Testis (tissue), 5 donors: Measurements from ENCODE around the gene FAM24A. TPM values are rescaled to one million over a fixed set of nuclear protein-coding genes. Genes with fewer than 3 reads are reported as not detected.

Source experiments
- DNase-seq: peaks from one replicate; pipeline ENCODE4 v3.0.0-alpha.2; 2019
- H3K27ac ChIP-seq, 2 donors: fragments of 200-600 bp; sonication (generic); one replicate each; pipeline ENCODE4 v1.5.1; 2019
- H3K27me3 ChIP-seq: fragments of 200-600 bp; sonication (generic); one replicate; pipeline ENCODE4 v1.5.1; 2019
- H3K36me3 ChIP-seq: fragments of 200-600 bp; sonication (generic); one replicate; pipeline ENCODE4 v1.5.1; 2017; ENCODE audit warnings: low read depth; ENCODE audit errors: missing control alignments
- H3K4me1 ChIP-seq: fragments of 200-600 bp; sonication (generic); one replicate; pipeline ENCODE4 v1.5.1; 2019
- H3K4me3 ChIP-seq, 2 donors: fragments of 200-600 bp; sonication (generic); one replicate each; pipeline ENCODE4 v1.5.1; 2017 to 2019
- H3K9me3 ChIP-seq: fragments of 200-600 bp; sonication (generic); one replicate; pipeline ENCODE4 v1.5.1; 2017
- POLR2A ChIP-seq: fragments of 450-650 bp; IDR thresholded peaks from one replicate; pipeline ENCODE4 v1.6.1; 2017; ENCODE audit warnings: antibody characterized with exemption, mild to moderate bottlenecking, moderate library complexity
- WGBS, 2 donors: methylation state at CpG; one replicate each; pipeline ENCODE4 v1.1.5; 2018; 5-methylcytosine and 5-hydroxymethylcytosine counted together
- intact Hi-C: fragments of 100-400 bp; cut with DNase I; formaldehyde crosslinking; loops from one replicate; pipeline ENCODE4 v1.15.1; 2023; ENCODE audit warnings: low total_unique reads
- long read RNA-seq, 2 donors: transcript quantifications; one replicate each; lab custom pipeline, GENCODE V29; 2026
- polyA plus RNA-seq: library from polyadenylated mRNA; stranded (reverse); fragments of 350-450 nt; fragmentation: Illumina TruSeq; extraction: RNeasy Lipid Tissue Mini Kit (QIAGEN cat#74804); gene quantifications from one replicate; pipeline ENCODE4 v1.2.3, GENCODE V29; 2014; ENCODE audit warnings: low read depth, low replicate concordance; ENCODE audit not compliant: insufficient read depth
- total RNA-seq, 2 donors: library from RNA; depleted of rRNA; stranded (reverse); fragments of >200 nt; gene quantifications; one replicate each; pipeline ENCODE4 v1.2.3, GENCODE V29; 2016
- TF ChIP-seq, protein P1 (sequence below), 3 experiments: fragments of 450-650 bp in 2 of 3; fragments of 200-600 bp in 1 of 3; sonication (generic) in 1 of 3; IDR thresholded peaks; one replicate each; pipeline ENCODE4 v1.5.1; 2016 to 2019; ENCODE audit warnings: antibody characterized with exemption in 3 of 3, mild to moderate bottlenecking in 2 of 3, moderate library complexity in 1 of 3

FAM24A gene, protein sequence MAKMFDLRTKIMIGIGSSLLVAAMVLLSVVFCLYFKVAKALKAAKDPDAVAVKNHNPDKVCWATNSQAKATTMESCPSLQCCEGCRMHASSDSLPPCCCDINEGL
- total RNA-seq (1 to 10 TPM; 6.1 to 7.6 TPM), polyA plus RNA-seq (27.2 TPM)
- long read RNA-seq, donor 1, result 0 reads
- long read RNA-seq, donor 2, result 0 reads

DNA sequence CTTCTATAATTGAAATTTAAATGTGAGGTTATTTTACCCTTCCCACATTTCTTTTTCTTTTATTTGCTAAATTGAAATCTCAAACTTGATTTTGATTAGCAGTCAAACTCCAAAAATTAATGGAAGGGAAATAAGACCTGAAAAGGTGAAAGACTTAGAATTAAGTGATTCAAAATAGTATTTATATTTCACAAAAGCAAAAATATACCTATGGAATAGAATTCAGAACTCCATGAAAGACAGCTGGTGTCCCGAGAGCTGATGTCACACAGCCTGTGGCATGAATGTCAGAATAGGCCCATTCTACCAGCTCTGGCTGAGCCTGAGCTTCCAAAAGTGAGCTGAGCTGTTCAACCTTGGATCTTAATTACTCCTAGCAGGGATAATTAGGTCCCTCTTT lies at the start of gene FAM24A:
TSS of gene FAM24A (plus strand) at position 301 of the 400 bp plus-strand sequence. CDS start 1,025 bp downstream, outside the sequence.
- intact Hi-C loops, result no loop called here
- no peaks in the 10 kb centered on the region for H3K9me3 ChIP-seq
- H3K27ac ChIP-seq, result no peak within 1 kb of the TSS
- H3K27me3 ChIP-seq, result no peaks in the 10 kb centered on the region
- H3K36me3 ChIP-seq, result no peaks in the 10 kb centered on the region
- H3K4me3 ChIP-seq, result no peak within 1 kb of the TSS
- no peaks in the 10 kb centered on the region for H3K4me1 ChIP-seq
- DNase-seq, result no peak
- WGBS, 2 donors, result 73 to 78% methylated on average over 1 of the region's 1 CpG
- TF ChIP-seq, protein P1, sequence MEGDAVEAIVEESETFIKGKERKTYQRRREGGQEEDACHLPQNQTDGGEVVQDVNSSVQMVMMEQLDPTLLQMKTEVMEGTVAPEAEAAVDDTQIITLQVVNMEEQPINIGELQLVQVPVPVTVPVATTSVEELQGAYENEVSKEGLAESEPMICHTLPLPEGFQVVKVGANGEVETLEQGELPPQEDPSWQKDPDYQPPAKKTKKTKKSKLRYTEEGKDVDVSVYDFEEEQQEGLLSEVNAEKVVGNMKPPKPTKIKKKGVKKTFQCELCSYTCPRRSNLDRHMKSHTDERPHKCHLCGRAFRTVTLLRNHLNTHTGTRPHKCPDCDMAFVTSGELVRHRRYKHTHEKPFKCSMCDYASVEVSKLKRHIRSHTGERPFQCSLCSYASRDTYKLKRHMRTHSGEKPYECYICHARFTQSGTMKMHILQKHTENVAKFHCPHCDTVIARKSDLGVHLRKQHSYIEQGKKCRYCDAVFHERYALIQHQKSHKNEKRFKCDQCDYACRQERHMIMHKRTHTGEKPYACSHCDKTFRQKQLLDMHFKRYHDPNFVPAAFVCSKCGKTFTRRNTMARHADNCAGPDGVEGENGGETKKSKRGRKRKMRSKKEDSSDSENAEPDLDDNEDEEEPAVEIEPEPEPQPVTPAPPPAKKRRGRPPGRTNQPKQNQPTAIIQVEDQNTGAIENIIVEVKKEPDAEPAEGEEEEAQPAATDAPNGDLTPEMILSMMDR (IDR thresholded peaks at IDR 0.05), result no peak
- no peak for TF ChIP-seq POLR2A

DNA sequence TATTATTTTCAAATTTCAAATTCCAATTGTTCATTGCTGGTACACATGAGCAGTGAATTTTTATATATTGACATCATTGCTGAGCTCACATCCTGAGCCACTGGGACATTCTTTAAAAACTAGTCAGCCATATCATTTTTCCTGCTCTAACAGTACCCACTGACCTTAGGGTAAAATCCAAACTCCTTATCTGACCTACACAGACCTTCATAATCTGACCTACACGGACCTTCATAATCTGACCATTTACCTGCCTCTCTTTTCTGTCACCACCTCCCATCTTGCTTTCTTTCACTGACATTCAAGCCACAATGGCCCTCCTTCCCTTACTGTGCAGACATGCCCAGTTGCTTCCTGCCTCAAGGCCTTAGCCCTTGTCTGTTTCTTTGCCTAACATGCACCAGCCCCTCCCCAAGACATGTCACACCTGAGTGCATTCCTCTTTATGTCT lies 48.7 kb upstream of the FAM24A start:
- no peaks in the 10 kb centered on the region for H3K36me3 ChIP-seq
- no peaks in the 10 kb centered on the region for H3K27me3 ChIP-seq
- H3K4me3 ChIP-seq, result no peak overlapping the region
- H3K27ac ChIP-seq, result no peak overlapping the region
- no peaks in the 10 kb centered on the region for H3K9me3 ChIP-seq
- intact Hi-C loops, result no loop called here
- H3K4me1 ChIP-seq, result peaks cover 2% of the 10 kb centered on the region
- WGBS, 2 donors, result 66 to 68% methylated on average over 1 of the region's 1 CpG
- no peak for TF ChIP-seq POLR2A
- TF ChIP-seq, protein P1 (IDR thresholded peaks at IDR 0.05), result no peak
- DNase-seq, result no peak

DNA sequence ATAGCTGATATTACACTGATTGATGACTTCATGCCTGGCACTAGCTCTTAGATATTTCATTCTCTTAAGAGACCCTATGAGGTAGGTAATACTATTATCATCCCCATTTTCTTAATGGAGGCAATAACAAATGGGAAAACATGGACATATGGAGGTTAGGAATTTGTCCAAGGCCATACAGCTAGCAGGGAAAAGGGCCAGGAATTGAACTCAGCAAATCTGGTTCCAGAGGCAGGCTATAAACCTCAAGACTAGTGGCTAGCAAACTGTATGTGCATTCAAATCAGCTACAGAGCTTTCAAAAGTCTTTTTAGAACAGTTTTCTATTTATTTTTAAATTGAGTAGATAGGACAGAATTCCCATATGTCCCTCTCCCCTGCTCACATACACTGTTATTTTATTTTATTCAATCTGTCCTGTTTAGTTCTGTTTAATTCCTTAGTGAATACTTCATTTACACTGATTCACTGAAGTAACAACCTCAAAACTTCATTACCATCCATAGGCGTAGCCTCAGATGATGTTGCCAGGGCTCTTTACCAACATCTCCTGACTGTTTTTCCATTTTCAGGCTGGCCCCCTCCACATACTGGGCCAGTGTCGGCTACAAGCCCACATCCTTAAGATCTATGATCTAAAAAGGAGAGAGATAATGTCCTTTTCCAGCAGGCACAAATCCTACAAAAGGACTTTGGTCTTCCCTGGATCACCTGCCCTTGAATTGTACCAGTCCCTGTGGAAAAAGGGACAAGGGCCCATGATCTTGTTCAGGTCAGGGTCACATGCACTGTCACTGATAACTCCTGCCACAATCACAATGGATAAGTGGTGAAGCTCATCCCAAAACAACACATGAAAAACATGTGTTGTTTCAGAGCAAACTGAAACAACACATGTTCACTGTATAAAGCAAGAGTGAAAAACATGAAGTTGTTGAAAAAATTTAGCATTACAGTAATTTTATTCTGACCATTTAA lies 46.9 kb upstream of the FAM24A start:
- Histone ChIP-seq H3K4me1 (peaks cover 2% of the 10 kb centered on the region), H3K4me3 (no peak overlapping the region), H3K9me3 (no peaks in the 10 kb centered on the region), H3K36me3 (no peaks in the 10 kb centered on the region), H3K27me3 (no peaks in the 10 kb centered on the region), H3K27ac (no peak overlapping the region)
- DNase-seq, result no peak
- intact Hi-C loops, result no loop called here
- no peak for TF ChIP-seq POLR2A
- TF ChIP-seq, protein P1 (IDR thresholded peaks at IDR 0.05), result no peak
- WGBS, 2 donors, result 82 to 84% methylated on average over 2 of the region's 2 CpGs

DNA sequence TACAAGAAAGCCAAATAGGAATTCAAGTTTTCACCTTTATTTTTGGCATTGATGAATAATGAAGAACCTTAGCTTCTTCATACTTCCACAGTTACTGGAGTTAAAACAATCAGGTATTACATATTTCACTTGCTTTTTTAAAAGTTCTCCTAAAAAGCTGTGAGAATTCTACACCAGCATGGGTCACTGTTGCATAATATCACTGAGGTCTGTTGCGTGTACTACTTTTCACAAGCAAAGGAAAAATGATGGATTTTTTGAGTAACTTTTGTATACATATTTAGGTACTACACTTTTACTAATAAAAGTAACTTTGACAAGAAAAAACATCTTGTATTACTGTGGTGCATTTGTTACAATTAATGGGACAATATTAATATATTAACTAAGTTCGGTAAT lies 46.2 kb upstream of the FAM24A start:
- 93 to 99% methylated on average over 2 of the region's 2 CpGs for WGBS, 2 donors
- TF ChIP-seq POLR2A, result no peak
- TF ChIP-seq, protein P1 (IDR thresholded peaks at IDR 0.05), result no peak
- no peaks in the 10 kb centered on the region for H3K27me3 ChIP-seq

More for the DNA sequence above, 46.2 kb upstream of the FAM24A start:
- Histone ChIP-seq H3K9me3 (no peaks in the 10 kb centered on the region), H3K4me1 (peaks cover 2% of the 10 kb centered on the region), H3K27ac (no peak overlapping the region), H3K4me3 (no peak overlapping the region), H3K36me3 (no peaks in the 10 kb centered on the region)
- intact Hi-C loops, result no loop called here
- no peak for DNase-seq
